CD4-positive, alpha-beta T cell treated with Interleukin-17A for 4 hours (primary cell): ENCODE measurements around the gene TMEM240.
"Not testable (repeated sequence)": the region's sequence is repeated elsewhere in the genome, so short reads cannot be mapped to it uniquely, and the experiment has no call there.

Experiments used
- DNase-seq: peaks from one replicate; pipeline ENCODE4 v3.0.0-alpha.2; 2020; ENCODE audit warnings: mixed read lengths

The TMEM240 gene

DNA sequence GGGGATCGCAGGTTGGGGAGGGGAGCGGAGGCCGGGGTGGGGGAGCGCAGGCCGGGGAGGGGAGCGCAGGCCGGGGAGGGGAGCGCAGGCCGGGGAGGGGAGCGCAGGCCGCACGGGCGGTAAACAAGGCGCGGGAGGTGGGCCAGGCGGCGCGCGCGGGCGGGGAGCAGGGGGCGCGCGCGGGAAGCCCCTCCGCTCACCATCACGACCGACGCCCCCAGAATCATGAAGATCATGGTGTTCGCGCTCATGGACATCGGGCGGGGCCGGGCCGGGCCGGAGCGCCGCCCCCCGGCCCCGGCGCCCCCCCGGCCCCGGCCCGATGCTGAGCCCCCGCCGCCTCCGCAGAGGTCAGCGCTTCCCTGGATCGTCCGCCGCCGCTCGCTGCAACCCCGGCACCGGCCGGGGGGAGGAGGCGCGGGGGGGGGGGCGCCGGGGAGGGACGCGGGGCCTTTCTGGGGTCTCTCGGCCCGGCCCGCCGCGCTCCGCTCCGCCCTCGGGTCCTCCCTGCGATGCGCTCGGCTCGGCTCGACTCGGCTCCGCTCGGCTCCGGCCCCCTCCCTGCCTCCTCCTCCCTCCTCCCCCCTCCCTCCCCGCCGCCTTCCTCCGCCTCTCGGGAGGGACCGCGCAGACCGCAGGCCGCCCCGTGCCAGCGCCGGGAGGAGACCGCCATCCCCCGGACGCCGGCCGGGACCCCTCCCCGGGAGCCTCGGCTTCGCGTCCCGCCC is at the start of gene TMEM240:
Gene TMEM240 (minus strand): TSS at position 535 of the 728 bp plus-strand sequence. CDS start 278 bp downstream, at position 257.
- DNase-seq, result peak; percentile 70

DNA sequence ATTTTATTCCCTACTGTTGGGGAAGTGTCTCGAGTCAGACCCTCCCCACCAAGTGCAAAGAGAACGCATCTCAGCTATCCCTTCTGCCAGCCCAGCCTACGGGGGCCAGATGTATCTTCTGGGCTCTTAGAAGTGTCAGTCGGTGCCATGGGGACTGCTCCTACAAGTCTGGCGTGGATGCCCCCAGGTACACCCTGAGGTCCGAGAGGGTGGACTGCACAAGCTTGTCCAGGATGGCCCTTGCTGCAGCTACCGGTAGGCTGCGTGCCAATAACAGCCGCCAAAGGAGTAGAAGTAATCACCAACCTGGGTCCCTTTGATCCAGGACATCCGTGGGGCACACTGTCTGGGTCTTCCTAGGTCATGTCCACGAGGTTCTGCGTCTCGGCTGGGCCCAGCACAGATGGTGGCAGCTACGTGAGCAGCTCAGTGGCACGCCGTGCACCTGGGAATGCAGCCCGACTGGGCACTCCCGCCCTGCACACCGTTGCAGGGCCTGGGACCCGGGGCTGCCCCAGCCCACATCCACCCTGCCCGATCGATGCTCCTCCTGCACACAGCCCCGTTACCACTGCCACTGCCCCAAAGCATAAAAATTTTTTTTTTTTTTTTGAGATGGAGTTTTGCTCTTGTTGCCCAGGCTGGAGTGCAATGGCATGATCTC is 43.1 kb upstream of the TMEM240 start:
- DNase-seq, result no peak

DNA sequence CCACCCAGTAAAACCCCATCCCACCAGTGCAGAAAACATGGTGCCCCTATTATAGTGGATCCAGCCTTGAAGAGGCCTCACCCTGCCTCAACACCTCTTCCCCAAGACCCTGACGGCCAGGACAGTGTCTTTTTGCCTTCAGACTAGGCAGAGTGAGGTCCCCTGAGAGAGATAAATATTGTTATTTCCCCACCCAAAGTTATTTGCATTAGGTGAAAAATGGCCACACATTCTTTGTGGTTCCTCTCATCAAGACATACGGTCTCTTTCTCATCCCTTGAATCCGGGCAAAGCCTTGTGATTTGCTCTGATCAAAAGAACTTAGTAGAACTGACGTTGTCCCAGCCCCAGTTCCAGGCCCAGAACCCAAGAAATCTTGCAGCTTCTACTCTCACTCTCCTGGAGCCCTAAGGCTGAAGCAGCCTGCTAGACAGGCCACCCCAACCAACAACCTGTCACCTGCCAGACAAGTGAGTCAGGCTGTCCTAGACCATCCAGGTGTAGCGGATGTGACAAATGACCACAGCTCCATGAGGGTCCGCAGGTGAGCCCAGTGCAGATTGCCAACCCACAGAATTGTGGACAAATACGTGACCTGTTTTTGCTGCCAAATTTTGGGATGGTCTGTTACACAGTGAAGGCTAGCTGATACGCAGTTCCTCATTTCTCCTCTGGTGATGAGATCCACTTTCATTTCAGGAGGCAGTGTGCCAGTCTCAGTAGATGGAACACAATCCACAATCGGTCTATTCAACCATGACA is 42.3 kb upstream of the TMEM240 start:
- no peak for DNase-seq

DNA sequence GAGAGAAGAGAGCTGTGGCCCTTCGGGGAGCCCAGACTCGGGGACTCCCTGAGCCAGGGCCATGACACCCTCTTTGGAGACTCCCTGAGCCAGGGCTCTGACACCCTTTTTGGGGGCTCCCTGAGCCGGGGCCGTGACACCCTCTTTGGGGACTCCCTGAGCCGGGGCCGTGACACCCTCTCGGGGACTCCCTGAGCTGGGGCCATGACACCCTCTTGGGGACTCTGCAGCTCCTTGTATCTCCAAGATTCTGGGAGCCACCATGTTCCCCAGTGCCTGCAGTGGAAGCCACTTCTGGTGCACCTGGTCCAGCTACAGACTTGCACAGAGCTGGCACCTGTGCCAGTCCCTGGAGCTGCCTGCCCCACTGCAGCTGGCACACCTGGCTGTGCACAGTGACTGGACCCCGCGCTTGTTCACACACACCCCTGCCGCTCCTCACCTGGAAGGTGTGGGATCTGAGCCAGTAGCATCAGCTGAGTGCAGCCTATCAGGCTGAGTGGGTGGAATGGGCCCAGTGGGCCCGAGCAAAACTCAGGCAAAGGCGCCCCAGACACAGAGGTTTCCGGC is 38.0 kb upstream of the TMEM240 start:
- no peak for DNase-seq

DNA sequence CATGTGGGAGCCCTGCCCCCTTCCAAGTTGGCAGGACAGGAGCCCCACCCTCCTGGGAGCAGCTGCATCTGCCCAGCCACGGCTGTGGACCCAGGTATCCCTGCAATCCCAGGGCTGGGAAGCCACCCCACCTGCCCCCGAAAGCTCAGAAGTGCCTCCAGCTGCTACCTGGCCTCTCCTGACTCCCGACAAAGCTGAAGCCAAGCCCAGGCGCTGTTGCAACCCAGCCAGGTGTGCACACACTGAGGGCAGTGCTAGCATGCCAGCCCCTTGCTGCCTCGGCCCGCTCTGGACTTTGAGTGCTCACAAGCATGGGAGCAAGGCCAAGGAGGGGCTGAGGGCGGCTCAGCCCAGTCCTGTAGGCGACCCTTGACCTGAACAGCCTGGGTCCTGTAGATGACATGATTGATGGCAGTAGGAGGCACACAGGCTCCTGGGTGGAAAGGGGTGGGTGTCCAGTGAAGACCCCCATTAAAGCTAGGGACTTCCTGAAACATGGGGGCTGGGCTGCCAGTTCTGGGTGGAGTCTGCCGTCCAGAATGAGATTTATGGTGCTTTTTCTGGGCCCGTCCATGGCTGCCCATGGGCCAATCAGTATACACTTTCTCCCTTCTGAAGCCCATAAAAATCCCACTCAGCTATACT is 37.1 kb upstream of the TMEM240 start:
- DNase-seq, result no peak

DNA sequence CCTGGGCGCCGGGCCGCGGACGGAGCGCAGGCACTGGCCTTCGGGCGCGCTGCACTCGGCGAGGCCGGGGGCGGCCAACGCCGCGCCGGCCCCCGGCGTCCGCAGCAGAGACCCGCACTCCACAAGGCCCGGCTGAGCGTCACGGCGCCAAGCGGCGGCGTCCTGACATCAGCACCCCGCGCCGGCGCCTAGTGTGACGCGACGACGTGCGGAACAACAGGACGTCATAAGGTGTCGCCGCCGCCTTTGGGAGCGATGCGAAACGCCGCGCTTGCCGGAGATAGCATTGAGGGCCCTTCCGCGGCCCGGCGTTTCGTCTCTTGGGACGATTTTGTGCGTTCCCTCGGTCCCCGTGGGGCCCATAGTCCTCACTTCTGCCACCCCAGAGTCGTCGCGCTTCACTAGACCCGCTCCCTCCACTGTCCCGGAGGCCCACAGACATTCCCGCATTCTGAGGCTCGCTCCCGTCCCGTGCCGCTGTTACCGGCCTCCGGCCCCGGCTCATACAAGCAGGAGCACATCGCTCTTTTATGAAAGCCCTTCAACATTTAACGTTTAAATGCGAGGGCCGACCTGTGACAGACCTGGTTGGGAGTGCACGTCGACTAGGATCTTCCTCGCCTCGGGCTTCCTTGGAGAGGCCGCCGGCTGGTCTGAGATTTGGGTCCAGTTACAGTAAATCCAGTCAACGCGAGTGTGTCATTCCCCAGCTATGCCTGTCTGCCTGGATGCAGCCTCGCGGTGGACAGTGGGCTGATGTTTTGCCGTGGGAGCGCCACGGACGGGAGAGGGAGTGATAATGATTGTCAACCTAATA is 34.5 kb upstream of the TMEM240 start, which contains the start of gene SSU72:
Gene SSU72 (minus strand): TSS at position 143 of the 817 bp plus-strand sequence. CDS start 306 bp downstream, outside the sequence.
- DNase-seq, result peak; percentile 92

DNA sequence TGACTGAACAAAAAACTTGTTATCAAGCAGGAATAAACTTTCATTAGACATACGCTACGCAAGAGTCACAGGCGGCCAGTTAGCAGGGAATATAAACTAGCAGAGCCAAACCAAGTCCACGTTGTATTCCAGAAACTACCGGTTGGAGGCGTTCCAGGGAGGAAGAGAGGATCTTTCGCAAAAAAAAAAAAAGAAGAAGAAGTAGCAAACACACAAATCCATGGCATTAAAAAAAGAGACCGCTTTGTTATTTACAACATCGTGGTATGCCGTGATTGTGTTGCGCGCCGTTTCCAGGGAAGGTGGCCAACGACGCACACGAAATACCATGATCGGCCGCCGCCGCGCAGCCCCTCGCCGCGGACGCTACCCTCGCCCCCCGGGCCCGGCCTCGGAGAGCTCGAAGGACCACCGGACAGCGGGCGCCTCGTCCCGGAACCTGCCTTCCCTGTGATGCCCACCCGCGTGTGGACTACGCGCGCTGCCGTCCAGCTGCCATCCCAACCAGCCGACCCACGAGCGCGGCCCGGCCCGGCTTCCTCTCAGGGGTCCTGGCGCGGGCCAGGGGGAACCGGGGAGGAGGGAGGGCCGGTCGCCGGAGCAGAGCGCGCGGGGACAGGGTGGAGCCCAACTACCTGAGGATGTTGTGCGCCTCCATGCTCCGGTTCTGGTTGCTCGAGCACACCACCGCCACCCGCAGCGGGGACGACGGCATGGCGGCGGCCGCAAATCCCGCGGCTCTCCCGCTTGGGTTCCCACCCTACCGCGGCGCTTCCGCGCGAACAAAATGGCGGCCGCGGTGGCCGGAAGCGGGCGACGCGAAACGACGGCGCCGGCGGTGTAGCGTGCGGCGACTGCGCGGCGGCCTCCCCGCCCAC is 33.7 kb upstream of the TMEM240 start:
- peak; percentile 73 for DNase-seq

DNA sequence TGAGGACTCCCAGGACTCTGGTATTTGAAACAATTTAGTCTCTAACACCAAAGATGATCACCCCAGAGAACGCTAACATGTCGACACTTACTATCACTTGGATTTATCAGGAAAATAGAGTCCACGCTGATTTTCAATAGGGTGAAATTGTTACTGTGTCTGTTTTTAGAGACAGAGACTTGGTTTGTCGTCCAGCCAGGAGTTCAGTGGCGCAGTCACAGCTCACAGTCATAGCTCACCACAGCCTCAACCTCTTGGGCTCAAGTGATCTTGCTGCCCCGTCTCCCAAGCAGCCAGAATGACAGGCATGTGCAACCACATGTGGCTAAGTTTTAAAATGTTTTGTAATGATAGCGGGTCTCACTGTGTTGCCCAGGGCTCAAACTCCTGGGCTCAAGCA is 28.9 kb upstream of the TMEM240 start:
- no peak for DNase-seq

DNA sequence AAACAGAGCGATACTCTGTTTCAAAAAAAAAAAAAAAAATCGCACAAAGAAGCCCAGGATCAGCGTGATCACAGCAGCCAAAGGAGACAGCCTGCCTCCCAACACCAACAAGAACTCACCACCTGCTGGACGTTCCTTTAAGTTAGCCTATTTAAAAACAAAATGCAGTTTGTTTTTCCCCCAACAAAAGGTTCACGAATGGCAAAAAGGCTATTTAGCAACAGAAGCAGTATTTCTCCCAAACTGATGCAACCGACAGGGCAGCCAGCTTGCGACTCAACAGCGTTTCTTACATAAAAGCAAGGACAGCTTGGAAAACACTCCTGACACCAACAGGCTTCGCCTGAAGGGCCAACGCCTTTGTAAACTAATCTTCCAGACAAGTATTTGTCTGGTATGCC is 27.5 kb upstream of the TMEM240 start:
- no peak for DNase-seq

DNA sequence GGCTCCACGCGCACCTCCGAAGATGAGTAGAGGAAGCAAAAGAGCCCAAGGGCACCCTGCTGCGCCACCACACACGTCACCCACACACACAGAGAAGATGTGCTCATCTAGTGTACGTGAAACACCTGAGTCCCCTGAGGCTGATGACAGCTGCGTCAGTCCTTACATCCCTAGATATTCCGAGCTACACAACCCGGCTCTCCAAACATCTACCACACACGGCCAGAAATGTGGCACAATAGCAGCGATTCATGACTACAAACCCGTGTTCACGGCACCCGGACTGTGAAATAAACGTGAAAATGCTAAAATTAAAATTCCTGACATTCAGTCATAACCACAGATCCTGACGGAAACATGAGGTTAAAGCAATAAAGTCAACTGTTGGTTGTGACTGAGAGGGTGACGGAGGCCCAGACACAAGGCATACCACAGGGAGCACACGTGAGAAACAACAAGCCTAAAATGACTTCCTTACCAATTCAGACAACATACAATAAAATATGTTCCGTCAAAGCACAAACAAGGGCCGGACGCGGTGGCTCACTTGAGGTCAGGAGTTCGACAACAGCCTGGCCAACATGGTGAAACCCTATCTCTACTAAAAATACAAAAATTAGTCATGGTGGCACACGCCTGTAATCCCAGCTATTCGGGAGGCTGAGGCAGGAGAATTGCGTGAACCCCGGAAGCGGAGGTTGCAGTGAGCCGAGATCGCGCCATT is 26.9 kb upstream of the TMEM240 start:
- DNase-seq, result no peak

DNA sequence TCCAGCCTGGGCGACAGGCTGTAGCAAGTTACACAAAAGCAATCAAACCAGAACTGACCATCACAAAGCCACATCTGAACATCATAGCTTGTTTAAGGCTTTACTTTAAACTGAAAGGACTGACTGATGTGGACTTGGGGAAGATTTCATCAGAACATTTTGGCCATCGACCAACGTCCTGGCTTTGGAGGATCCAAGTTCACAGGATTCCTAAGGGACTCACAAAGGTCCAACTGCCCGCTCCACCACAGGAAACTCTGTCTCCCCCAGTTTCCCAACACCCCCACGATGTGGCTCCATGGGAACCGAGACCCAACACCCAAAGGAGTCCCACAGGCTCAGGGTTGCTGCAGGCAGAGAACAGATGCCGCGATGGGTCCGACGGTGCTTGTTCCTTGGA is 24.9 kb upstream of the TMEM240 start:
- DNase-seq, result no peak

DNA sequence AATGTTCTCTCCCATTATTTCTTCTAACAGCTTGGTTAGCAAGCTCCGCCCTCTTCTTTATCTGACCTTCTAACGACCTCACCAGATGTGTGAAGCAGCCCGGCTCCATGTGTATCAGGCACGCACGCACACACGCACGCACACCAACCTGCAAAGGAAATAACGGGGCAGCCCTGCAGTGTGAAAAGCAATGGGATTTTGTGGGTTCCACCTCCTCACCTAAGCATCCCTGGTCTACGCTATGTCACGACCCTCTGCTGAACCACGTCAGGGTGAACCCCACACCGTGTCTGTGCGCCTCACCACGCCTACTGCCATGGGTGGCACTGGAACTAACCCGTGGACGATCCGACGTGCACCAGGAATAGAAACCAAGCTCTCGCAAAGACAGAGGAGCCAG is 23.8 kb upstream of the TMEM240 start:
- no peak for DNase-seq

DNA sequence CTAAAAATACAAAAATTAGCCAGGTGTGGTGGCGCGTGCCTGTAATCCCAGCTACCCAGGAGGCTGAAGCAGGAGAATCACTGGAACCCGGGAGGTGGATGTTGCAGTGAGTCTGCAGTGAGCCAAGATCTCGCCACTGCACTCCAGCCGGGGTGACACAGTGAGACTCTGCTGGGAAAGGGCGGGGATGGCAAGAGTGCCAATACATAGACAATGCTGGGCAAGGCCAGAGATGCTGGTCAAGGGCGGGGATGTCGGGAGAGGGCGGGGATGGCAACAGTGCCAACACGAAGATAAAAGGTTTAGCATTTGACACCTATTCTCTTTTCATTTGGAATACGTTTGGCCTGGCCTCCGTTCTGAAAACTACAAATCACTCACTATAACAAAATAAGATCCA is 23.3 kb upstream of the TMEM240 start:
- DNase-seq, result no peak

DNA sequence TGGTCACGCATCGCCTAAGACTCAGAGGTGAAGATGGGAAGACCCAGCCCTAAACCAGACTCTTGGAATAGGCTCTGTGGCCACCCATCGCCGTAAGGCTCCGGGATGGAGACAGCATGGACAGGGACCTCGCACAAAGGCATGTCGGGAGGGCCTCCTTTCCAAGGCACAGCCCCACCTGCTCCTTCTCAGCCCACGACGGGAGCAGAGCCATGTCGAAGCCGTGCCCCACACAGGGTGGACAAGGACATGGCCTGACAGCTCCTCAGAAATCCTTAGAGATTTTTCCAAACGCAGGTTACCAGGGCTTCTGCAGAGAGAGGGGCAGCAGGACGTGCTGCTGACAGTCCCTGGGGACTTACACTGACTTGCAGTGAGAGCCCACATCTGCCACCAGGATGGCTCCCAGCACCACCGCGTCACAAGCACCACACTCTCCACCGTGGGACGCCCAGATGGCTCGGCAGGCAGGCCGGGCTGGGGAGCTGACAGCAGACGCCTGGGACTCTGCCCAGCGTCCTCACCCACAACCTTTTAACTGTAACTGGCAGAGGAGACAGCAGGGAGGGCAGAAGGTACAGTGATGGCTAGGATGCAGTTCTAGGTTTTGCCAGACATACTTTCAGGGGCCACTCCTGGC is 22.3 kb upstream of the TMEM240 start:
- DNase-seq, result no peak

DNA sequence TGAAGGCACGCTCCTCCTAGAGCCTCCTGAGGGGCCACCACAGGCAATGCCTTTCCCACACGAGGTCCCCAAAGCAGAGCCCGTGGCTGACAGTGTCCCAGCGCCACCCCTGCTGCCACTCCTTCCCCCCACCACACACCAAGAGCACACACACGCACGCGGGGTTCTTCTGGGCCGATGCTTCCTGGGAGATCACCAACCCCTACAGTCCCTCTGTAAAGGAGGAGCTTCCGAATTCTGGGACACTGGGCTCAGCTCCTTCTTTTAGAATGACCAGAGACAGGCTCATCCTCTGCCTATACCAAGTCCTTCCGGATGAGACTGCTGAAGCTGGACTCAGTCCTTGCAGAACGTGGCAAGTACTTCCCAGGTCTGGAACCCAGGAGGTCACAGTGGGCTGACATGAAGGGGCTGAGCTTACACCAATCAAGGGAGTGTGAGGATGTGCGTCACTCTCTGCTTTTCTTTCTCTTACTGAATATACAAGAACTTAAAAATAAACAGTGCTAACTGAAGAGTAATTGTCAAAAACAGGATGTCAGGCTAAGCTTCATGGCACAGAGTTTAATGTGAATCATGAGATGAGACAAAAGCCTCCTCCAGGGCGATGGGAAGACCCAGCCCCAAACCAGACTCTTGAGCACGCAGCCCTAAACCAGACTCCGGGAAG is 21.5 kb upstream of the TMEM240 start:
- no peak for DNase-seq

DNA sequence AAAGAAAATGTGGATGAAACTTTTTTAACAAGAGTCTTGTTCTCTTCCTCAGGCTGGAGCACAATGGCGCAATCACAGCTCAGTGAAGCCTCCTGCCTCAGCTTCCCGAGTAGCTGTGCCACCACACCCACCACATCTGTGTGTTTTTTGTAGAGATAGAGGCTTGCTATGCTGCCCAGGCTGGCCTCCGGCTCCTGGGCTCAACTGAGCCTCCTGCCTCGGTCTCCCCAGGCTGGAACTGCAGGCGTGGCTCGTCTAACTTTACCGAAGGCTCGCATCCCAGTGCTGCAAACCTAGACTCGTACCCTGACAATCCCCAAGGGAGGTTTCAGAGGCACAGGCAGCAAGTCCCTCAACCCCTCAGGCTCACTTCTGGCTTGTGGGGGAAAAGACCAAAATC is 19.8 kb upstream of the TMEM240 start:
- DNase-seq, result no peak

DNA sequence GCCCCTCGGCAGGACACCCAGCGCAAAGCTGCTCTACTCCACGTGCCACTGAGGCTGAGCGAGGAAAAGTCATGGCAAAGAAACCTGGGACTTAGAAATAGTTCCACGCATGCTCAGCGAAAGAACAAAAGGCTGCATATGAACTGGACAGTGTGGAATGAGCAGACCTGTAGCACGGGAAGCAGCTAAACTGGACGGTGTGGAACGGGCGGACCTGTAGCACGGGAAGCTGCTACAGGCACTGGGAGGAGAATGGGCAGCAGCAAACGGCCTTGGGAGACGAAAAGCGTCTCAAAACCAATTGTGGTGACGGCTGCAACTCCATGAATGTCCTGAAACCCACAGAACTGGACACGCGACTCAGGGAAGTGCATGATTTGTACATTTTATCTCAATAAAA is 18.6 kb upstream of the TMEM240 start:
- no peak for DNase-seq

DNA sequence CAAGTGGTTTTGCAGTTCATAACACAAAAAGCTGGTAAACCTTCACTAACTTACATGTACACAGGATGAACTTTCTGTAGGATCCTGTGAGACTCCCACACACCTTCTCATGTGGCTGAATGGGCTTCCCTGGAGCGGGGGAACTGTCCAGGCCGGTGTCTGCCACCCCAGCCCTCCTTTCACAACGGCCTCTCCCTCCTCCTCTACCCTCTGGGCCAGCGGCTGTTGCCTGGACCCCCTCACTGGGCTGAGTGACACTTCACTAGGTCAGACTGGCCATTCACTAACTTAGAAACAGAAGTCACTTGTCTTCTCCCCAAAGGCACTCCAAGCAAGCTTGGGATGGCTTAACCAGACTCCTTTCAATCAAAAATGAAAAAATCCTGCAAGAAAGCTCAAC is 18.2 kb upstream of the TMEM240 start:
- no peak for DNase-seq

DNA sequence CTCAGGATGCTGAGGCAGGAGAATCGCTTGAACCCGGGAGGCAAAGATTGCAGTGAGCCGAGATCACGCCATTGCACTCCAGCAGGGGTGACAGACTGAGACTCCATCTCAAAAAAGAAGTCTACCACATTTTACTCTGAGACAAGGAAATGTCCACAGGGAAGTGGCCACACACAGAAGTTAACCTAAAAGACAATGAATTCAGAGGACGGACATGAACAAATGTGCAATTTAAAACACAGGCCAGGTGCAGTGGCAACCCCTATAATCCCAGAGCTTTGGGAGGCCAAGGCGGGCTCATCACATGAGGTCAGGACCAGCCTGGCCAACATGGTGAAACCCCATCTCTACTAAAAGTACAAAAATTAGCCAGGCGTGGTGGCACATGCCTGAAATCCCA is 17.3 kb upstream of the TMEM240 start:
- DNase-seq, result not testable (repeated sequence)
